LNCaP clone FGC (cell line): Measurements from ENCODE around the gene KAT8.
"Not testable (repeated sequence)": the region's sequence is repeated elsewhere in the genome, so short reads cannot be mapped to it uniquely, and the experiment has no call there.

ENCODE experiments used
- DNase-seq: peaks from one replicate; pipeline ENCODE4 v3.0.0-alpha.2; 2011; ENCODE audit warnings: low read depth
- H3K4me3 ChIP-seq: 2 replicates; pipeline ENCODE4 v1.5.1; 2011; ENCODE audit warnings: mild to moderate bottlenecking, low read depth, low read length, control low read depth
- TF ChIP-seq, protein P1 (sequence below): IDR thresholded peaks from 2 replicates; pipeline ENCODE4 v1.5.1; 2012; ENCODE audit warnings: mild to moderate bottlenecking; ENCODE audit not compliant: control insufficient read depth, insufficient read depth; ENCODE audit errors: extremely low read depth

KAT8 gene

DNA sequence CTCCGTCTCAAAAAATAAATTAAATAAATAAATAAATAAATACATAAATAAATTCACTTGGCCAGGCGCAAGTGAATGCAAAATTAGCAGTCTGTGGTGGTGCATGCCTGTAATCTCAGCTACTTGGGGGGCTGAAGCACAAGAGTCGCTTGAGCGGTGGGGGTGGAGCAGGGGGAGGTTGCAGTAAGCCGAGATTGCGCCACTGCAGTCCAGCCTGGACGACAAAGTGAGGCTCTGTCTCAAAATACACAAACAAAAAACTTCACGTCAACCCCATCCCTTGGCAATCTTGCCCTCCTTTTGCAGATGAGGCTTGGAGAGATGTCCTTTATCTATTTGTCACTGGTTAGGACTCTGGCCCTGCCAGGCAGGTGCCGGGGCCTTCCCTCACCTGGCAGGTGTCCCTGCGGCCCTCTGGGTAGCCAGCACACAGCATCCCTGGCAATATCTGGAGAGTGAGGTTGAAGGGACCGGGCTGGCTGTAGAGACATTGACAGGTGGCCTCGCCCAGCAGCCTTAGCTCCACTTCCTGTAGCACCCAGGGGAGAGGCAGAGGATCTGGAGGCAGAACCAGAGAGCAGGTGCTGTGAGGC lies 28.0 kb downstream of the KAT8 start:
- no peak overlapping the region for H3K4me3 ChIP-seq
- TF ChIP-seq, protein P1, sequence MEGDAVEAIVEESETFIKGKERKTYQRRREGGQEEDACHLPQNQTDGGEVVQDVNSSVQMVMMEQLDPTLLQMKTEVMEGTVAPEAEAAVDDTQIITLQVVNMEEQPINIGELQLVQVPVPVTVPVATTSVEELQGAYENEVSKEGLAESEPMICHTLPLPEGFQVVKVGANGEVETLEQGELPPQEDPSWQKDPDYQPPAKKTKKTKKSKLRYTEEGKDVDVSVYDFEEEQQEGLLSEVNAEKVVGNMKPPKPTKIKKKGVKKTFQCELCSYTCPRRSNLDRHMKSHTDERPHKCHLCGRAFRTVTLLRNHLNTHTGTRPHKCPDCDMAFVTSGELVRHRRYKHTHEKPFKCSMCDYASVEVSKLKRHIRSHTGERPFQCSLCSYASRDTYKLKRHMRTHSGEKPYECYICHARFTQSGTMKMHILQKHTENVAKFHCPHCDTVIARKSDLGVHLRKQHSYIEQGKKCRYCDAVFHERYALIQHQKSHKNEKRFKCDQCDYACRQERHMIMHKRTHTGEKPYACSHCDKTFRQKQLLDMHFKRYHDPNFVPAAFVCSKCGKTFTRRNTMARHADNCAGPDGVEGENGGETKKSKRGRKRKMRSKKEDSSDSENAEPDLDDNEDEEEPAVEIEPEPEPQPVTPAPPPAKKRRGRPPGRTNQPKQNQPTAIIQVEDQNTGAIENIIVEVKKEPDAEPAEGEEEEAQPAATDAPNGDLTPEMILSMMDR: no peak
- DNase-seq: no peak

DNA sequence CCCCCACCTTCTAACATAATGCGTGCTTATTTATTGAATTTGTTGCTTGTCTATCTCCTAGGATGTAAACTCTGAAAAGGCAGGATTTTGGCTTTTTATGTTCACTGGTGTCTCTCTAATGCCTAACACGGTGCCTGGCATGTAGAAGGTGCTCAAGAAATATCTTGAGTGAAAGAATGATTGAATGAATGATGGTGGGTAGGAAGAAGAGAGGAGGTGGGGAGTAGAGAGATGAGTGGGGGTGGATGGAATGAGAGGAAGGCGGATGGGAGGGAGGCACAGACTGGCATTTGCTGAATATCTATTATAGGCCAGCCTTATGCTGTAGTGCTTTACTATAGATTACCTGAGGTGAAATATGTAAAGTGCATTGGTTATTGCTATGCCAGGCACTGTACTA lies 30.1 kb downstream of the KAT8 start:
- TF ChIP-seq, protein P1: no peak
- H3K4me3 ChIP-seq: no peak overlapping the region
- no peak for DNase-seq

DNA sequence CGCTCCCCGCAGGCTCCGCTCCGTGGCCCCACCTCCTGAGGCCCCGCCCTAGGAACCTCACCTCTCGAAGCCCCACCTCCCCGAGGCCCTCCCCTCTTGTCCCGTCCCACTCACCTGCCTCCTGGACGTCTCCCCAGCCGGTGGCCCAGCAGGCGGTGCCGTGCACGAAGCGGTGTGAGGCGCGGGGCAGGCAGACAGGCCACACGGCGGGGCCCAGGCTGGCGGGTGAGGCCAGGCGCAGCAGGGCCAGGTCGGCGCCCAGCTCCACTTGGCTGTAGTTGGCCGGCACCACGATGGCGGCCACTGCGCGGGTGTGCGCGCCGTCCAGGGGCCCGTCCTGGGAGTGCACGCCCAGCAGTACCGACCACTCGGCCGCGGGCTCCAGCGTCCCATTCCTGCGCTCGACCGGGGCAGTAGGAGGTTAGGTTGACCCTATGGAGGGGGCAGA lies 30.8 kb downstream of the KAT8 start:
- H3K4me3 ChIP-seq: no peak overlapping the region
- TF ChIP-seq, protein P1: no peak
- no peak for DNase-seq

DNA sequence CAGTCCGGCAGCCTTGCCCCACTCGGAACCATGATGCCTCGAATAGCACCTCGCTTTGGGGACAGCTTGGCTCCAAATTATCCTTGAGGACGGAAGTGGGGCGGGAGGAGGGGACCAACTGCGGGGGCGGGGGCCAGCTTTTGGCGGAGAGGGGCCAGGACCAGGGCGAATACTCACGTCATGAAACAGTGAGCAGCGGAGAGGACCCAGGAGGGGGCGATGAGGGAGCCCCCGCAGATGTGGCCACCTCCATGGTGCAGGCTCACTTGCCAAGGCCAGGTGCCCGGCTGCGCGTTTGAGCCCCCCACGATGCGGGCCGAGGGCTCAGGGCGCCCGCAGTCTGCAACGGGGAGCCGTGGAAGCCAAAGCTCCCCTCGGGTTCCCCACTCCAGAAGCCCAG lies 31.4 kb downstream of the KAT8 start:
- H3K4me3 ChIP-seq: no peak overlapping the region
- TF ChIP-seq, protein P1: no peak
- DNase-seq: no peak

GRCh38 chr16:31149332-31149731 lies 31.9 kb downstream of the KAT8 start:
- TF ChIP-seq, protein P1: no peak
- DNase-seq: no peak
- no peak overlapping the region for H3K4me3 ChIP-seq

DNA sequence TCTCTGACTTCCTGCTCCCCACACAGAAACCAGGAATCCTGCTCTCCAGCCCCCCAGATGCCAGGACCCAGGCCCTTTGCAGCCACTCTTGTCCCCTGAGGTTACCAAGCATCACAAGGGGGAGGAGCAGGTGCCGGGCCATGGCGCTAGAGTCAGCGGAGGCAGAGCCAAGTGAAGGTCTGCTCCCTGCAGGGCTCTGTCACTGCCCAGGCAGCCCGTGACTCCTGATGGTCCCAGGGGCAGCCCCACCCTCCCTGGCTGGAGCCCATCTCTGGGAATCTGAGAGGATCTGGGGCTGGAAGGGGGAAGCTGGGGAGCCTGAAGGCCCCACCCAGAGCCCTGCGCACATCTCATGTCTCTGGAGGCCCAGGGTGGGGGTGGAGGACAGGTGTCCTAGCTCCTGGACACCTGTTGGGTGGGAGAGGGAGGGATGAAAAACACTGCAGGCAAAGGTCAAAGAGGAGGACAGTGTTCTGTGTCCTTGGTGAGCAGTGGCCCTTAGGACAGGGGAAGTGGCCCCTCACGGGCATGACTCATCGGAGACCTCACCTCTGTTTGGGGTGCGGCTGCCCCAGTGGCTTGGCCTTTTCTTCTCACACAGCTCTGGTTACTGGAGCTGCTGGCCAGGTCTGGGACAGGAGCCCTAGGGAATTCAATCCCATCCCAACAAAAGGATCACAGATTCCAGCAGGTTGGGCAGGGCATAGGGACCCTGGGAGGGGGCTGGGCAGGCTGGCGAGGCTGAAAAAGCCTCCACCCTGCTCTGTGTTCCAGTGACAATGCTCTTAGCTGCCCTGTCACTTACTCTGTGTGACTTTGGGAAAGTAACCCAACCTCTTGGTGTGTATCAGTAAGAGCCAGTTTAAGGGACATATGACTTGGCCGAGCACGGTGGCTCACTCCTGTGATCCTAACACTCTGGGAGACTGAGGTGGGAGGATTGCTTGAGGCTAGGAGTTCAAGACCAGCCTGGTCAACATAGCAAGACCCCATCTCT lies 32.7 kb downstream of the KAT8 start, which contains the start of gene PRSS36:
PRSS36 (minus strand) TSS at position 173 of the 997 bp plus-strand sequence; CDS start at position 142, 31 bp downstream.
- no peak within 1 kb of the TSS for H3K4me3 ChIP-seq
- TF ChIP-seq, protein P1: no peak
- no peak for DNase-seq

GRCh38 chr16:31150976-31151375 lies 33.5 kb downstream of the KAT8 start:
- not testable (repeated sequence) for DNase-seq, H3K4me3 ChIP-seq
